Brain microvascular endothelial cell (primary cell): ENCODE data around the gene KRTAP4-9.
"Not testable (repeated sequence)": the region's sequence is repeated elsewhere in the genome, so short reads cannot be mapped to it uniquely, and the experiment has no call there.

Source experiments
- DNase-seq: peaks from one replicate; pipeline ENCODE4 v3.0.0-alpha.2; 2020
- H3K27ac ChIP-seq: fragments of 250-450 bp; sonication (Bioruptor Pico); 2 replicates; pipeline ENCODE4 v1.5.1; 2020; ENCODE audit warnings: mild to moderate bottlenecking, moderate library complexity
- H3K27me3 ChIP-seq: fragments of 250-450 bp; sonication (Bioruptor Pico); replicated peaks from 2 replicates; pipeline ENCODE4 v1.5.1; 2020; ENCODE audit warnings: mild to moderate bottlenecking
- H3K36me3 ChIP-seq: fragments of 250-450 bp; sonication (Bioruptor Pico); replicated peaks from 2 replicates; pipeline ENCODE4 v1.5.1; 2020; ENCODE audit warnings: mild to moderate bottlenecking
- H3K4me3 ChIP-seq: 2 replicates; pipeline ENCODE4 v1.5.1; 2011; ENCODE audit warnings: low read depth, mild to moderate bottlenecking, control low read depth, low read length, moderate library complexity
- in situ Hi-C: cut with HindIII; loops from 2 replicates; pipeline ENCODE4 v1.10.0; 2017; ENCODE audit warnings: low sequenced_read_pairs, low pct_ligation_motif_present
- TF ChIP-seq, protein P1 (sequence below): IDR thresholded peaks from 2 replicates; pipeline ENCODE4 v1.5.1; 2011; ENCODE audit warnings: low read depth, mild to moderate bottlenecking, moderate library complexity, low read length, control low read depth, inconsistent platforms; ENCODE audit errors: missing control alignments

KRTAP4-9 gene

DNA sequence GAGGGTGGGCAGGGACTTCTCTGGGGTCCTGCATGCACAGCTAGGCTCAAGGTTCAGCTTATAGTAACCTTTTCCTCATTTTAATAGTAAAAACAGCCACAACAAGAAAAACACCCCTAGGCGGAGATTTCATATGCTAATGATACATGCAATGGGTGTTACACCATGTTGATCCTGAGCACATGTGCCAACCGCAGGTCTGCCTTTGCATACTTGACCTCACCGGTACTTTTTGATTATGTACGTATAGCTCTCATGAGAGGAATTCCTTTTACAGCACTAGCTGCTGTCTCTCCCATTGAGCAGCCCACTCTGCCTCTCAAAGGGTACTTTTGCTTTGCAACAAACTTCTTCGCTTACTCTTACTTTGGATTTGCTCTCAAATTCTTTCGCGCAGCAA is 9.1 kb upstream of the KRTAP4-9 start:
- in situ Hi-C loops, result no loop called here

DNA sequence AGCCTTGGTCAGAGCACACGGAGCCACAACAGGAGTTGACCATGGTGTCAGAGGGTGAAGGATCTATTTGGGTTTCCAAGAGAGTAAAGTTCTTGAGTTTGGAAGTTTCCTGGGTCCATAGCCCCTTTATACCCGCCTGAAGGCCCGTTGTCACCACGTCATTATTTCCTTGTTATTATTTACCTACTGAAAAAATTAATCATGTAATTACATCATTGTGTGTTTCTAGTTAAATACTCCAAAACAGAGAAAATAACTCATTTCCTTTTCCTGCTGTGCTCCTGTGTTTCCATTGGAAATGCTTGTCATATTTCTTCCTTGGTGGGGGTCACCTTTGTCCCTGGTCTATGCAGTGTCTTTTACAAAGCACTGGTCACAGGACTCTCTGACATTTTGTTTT is 7.1 kb upstream of the KRTAP4-9 start, which contains the start of gene KRTAP4-8:
Gene KRTAP4-8 (minus strand): TSS at position 101 of the 400 bp plus-strand sequence. CDS start 58 bp downstream, at position 43.
- H3K27ac ChIP-seq, result peak within 1 kb of the TSS; percentile 40
- TF ChIP-seq, protein P1, sequence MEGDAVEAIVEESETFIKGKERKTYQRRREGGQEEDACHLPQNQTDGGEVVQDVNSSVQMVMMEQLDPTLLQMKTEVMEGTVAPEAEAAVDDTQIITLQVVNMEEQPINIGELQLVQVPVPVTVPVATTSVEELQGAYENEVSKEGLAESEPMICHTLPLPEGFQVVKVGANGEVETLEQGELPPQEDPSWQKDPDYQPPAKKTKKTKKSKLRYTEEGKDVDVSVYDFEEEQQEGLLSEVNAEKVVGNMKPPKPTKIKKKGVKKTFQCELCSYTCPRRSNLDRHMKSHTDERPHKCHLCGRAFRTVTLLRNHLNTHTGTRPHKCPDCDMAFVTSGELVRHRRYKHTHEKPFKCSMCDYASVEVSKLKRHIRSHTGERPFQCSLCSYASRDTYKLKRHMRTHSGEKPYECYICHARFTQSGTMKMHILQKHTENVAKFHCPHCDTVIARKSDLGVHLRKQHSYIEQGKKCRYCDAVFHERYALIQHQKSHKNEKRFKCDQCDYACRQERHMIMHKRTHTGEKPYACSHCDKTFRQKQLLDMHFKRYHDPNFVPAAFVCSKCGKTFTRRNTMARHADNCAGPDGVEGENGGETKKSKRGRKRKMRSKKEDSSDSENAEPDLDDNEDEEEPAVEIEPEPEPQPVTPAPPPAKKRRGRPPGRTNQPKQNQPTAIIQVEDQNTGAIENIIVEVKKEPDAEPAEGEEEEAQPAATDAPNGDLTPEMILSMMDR, result no peak
- no peaks in the 10 kb centered on the region for H3K27me3 ChIP-seq
- H3K4me3 ChIP-seq, result no peak within 1 kb of the TSS
- no peaks in the 10 kb centered on the region for H3K36me3 ChIP-seq
- DNase-seq, result no peak
- in situ Hi-C loops, result no loop called here

More for the DNA sequence above, 9.1 kb upstream of the KRTAP4-9 start:
- no peak overlapping the region for H3K27ac ChIP-seq
- H3K4me3 ChIP-seq, result no peak overlapping the region
- TF ChIP-seq, protein P1, result no peak
- DNase-seq, result no peak
- H3K36me3 ChIP-seq, result no peaks in the 10 kb centered on the region
- no peaks in the 10 kb centered on the region for H3K27me3 ChIP-seq

DNA sequence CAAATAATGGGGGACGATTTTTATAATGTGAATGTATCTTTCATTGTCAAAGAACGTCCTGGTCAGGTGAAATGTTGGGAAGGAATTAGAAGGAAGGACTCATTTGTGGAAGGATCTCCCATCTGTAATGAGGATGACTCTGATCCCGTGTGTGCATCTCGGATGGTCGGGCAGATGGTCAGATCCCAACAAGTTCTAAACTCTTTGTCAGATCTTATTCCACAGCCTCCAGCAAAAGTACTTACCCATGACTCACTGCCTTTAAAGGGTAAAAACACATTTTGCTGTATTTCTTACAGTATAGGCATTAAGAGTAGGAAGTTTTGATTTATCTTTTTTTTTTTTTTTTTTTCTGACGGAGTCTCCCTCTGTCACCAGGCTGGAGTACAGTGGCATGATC is 6.7 kb upstream of the KRTAP4-9 start:
- no peak overlapping the region for H3K4me3 ChIP-seq
- H3K36me3 ChIP-seq, result no peaks in the 10 kb centered on the region
- no peaks in the 10 kb centered on the region for H3K27me3 ChIP-seq
- peak; percentile 23 for DNase-seq
- H3K27ac ChIP-seq, result peak overlapping the region; percentile 40
- TF ChIP-seq, protein P1, result no peak
- in situ Hi-C loops, result no loop called here

DNA sequence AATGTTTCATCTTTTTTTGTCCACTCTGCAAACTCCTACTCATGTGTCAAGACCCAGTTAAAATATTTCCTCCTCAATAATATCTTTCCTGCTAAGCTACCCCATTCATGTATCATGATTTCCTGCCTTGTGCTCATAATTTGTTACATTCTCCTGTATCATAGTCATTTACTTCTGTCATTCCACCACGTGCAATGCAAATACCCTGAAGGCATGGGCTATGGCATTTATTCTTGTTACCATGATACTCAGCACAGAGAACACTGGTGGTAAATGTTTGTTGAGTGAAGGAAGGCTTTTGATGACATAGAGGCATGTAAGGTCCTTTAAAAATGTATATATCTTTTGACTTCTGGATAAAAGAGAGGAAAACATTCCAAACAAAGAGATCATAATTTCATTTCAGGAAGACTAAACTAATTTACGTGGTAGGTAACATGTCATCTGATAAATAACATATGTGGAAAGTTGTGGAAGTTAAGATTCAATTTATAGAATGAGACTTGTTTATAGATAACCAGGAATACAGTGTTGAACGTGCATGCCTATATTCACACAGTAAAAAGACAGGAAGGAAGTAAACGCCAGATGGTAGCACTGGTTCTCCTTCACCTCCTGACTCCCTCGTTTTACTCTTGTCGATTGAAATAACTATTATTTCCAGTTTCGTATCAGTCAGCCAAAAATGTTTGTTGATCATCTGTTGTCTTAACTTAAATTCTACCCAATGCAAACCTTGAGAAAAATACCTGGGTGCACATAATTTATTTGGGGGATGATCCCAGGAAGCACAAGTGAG is 5.3 kb upstream of the KRTAP4-9 start:
- H3K27me3 ChIP-seq, in situ Hi-C loops, H3K4me3 ChIP-seq, H3K36me3 ChIP-seq: not testable (repeated sequence)
- peak overlapping the region; percentile 7 for H3K27ac ChIP-seq
- DNase-seq, result peak; percentile 60

DNA sequence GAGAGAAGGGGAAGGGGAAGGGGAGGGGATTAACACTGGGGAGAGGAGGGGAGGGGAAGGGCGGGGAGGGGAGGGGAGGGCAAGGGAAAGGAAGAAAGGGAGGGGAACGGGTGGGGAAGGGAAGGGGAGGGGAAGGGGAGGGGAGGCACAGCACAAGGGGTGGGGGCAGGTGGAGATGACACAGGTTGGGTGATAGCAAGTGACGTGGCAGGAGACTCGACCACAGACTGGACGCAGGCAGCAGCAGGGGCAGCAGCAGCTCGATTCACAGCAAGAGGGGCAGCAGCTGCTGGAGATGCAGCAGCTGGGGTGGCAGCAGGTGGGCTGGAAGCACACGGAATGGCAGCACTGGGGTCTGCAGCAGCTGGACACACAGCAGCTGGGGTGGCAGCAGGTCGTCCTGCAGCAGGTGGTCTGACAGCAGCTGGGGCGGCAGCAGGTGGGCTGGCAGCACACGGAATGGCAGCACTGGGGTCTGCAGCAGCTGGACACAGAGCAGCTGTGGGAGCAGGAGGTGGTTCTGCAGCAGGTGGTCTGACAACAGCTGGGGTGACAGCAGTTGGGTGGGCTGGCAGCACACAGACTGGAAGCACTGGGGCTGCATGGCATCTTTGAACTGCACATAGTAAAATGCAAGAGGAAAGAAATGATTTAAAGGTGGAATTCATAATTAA is 3.5 kb upstream of the KRTAP4-9 start, which contains the start of gene KRTAP4-16:
Gene KRTAP4-16 (minus strand): TSS at position 624 of the 674 bp plus-strand sequence. CDS start 0 bp downstream, at position 624.
- TF ChIP-seq, protein P1, result no peak
- Histone ChIP-seq H3K36me3 (no peaks in the 10 kb centered on the region), H3K27ac (no peak within 1 kb of the TSS), H3K4me3 (no peak within 1 kb of the TSS), H3K27me3 (no peaks in the 10 kb centered on the region)
- in situ Hi-C loops, result no loop called here
- DNase-seq, result no peak

DNA sequence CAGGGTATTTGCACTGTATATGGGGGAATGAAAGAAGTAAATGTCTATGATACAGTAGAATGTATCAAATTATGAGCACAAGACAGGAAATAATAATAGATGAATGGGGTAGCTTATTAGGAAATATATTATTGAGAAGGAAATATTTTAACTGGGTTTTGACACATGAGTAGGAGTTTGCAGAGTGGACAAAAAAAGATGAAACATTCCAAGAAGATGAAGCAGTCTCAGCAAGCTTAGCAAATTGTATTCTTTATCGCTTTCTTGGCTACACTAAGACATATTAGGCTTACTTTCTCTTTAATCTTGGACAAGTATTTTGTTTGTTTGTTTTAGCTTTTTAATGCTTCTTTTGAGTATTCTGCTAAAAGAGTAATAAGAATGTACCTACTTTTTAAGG is 1.3 kb upstream of the KRTAP4-9 start:
- Histone ChIP-seq H3K27me3 (no peaks in the 10 kb centered on the region), H3K4me3 (no peak overlapping the region), H3K27ac (no peak overlapping the region), H3K36me3 (no peaks in the 10 kb centered on the region)
- in situ Hi-C loops, result no loop called here
- TF ChIP-seq, protein P1, result no peak
- DNase-seq, result no peak

DNA sequence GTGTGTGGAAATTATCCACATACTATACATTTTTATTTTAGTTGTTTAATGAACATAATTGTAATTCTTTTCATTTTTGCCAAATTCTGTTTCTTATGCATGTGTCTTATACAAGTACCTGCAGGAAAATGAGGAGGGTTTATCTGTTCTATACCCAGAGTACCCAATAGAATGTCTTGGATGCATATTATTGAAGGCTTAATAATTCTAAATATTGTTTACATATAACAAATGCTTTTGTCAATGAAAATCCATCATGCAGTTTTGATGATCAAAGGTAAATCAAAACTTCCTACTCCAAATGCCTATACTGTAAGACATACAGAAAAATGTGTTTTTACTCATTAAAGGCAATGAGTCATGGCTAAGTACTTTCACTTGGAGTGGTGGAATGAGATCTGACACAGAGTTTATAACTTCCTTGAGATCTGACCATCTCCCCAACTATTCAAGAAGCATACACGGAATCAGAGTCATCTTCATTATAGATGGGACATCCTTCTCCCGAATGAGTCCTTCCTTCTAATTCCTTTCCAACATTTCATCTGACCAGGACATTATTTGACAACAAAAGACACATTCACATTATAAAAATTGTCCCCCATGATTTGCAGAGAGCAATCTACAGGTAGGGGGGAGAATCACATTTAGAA is 677 bp upstream of the KRTAP4-9 start:
- H3K27ac ChIP-seq, H3K4me3 ChIP-seq, H3K27me3 ChIP-seq, in situ Hi-C loops, H3K36me3 ChIP-seq: not testable (repeated sequence)
- peak; percentile 56 for DNase-seq
